MCF 10A (cell line): ENCODE results near the gene PRKG1. TPM values are rescaled to one million over a fixed set of nuclear protein-coding genes. Genes with fewer than 3 reads are reported as not detected.

Experiments
- BruUV-seq: library from RNA; stranded (reverse); fragments of 400-500 nt; replicated peaks from 2 replicates; lab custom pipeline; 2021; lab: Mats Ljungman, UMichigan
- CTCF ChIA-PET: fragments of 300-600 bp; sonication (Branson Sonifier 250); formaldehyde crosslinking; extraction: SDS; loops from one replicate; lab custom pipeline; 2021; ENCODE audit warnings: antibody characterized with exemption, inconsistent platforms; lab: Yijun Ruan, JAX
- POLR2A ChIA-PET: fragments of 300-600, 350-650 bp; sonication (Branson Sonifier 250); formaldehyde crosslinking; extraction: SDS; loops from one replicate; lab custom pipeline; 2020; ENCODE audit warnings: antibody characterized with exemption, inconsistent platforms; lab: Yijun Ruan, JAX
- DNase-seq: peaks from one replicate; pipeline ENCODE4 v3.0.0-alpha.2; 2018; ENCODE audit not compliant: unreplicated experiment
- H3K27ac Mint-ChIP-seq: one replicate; pipeline ENCODE4 v1.8.0; 2022; ENCODE audit warnings: mild to moderate bottlenecking, low read depth, mixed read lengths; ENCODE audit not compliant: unreplicated experiment
- H3K27me3 Mint-ChIP-seq: one replicate; pipeline ENCODE4 v1.8.0; 2022; ENCODE audit warnings: mixed read lengths; ENCODE audit not compliant: insufficient read depth, unreplicated experiment
- H3K36me3 Mint-ChIP-seq: one replicate; pipeline ENCODE4 v1.8.0; 2022; ENCODE audit warnings: mild to moderate bottlenecking, moderate library complexity, mixed read lengths; ENCODE audit not compliant: insufficient read depth, unreplicated experiment
- H3K4me1 Mint-ChIP-seq: one replicate; pipeline ENCODE4 v1.8.0; 2022; ENCODE audit warnings: mixed read lengths; ENCODE audit not compliant: insufficient read depth, unreplicated experiment
- H3K4me3 Mint-ChIP-seq: one replicate; pipeline ENCODE4 v1.8.0; 2022; ENCODE audit warnings: mild to moderate bottlenecking, moderate library complexity, mixed read lengths; ENCODE audit not compliant: unreplicated experiment
- H3K9me3 Mint-ChIP-seq: one replicate; pipeline ENCODE4 v1.8.0; 2022; ENCODE audit warnings: mixed read lengths; ENCODE audit not compliant: unreplicated experiment
- intact Hi-C: fragments of 100-400 bp; cut with micrococcal nuclease; formaldehyde crosslinking; loops from 2 replicates; pipeline ENCODE4 v1.14.1; 2022
- total RNA-seq: library from RNA; stranded (reverse); gene quantifications from 2 replicates; pipeline ENCODE4 v1.2.3, GENCODE V29; 2022
- TF ChIP-seq, protein P1 (sequence below): fragments of 200-600 bp; IDR thresholded peaks from one replicate; pipeline ENCODE4 v1.8.0; 2022; ENCODE audit warnings: antibody characterized with exemption, mild to moderate bottlenecking; ENCODE audit not compliant: unreplicated experiment

The PRKG1 gene
- total RNA-seq, 1 experiment from 2014 or later, result 0.09 TPM

DNA sequence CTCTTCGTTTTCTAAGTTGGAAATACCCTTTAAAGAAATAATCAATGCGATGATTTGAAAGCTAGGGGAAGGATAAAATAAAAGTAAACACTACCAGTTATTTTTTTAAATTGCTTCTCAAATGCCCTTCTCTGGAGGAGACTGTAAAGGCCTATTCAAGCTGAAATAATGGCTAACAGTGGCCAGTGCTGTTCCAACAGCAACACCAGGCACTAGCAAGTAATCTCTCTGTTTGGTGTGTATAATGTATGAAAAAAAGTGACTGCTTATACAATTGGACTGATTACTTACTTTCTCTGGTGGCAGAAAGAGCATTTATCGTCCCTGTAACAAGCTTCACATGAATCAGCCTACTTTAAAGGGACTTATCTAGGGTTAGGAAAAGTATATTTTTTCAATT is 522.4 kb downstream of the PRKG1 start:
- Mint-ChIP-seq H3K27me3 (peaks cover 8% of the 10 kb centered on the region), H3K9me3 (peaks cover 7% of the 10 kb centered on the region), H3K4me1 (no peaks in the 10 kb centered on the region), H3K36me3 (no peaks in the 10 kb centered on the region), H3K27ac (no peak overlapping the region), H3K4me3 (no peak overlapping the region)
- DNase-seq, result no peak
- intact Hi-C loops, result no loop called here
- ChIA-PET POLR2A (no interaction called here), CTCF (no interaction called here)
- no TSS peak for BruUV-seq
- TF ChIP-seq, protein P1, sequence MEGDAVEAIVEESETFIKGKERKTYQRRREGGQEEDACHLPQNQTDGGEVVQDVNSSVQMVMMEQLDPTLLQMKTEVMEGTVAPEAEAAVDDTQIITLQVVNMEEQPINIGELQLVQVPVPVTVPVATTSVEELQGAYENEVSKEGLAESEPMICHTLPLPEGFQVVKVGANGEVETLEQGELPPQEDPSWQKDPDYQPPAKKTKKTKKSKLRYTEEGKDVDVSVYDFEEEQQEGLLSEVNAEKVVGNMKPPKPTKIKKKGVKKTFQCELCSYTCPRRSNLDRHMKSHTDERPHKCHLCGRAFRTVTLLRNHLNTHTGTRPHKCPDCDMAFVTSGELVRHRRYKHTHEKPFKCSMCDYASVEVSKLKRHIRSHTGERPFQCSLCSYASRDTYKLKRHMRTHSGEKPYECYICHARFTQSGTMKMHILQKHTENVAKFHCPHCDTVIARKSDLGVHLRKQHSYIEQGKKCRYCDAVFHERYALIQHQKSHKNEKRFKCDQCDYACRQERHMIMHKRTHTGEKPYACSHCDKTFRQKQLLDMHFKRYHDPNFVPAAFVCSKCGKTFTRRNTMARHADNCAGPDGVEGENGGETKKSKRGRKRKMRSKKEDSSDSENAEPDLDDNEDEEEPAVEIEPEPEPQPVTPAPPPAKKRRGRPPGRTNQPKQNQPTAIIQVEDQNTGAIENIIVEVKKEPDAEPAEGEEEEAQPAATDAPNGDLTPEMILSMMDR, result no peak

DNA sequence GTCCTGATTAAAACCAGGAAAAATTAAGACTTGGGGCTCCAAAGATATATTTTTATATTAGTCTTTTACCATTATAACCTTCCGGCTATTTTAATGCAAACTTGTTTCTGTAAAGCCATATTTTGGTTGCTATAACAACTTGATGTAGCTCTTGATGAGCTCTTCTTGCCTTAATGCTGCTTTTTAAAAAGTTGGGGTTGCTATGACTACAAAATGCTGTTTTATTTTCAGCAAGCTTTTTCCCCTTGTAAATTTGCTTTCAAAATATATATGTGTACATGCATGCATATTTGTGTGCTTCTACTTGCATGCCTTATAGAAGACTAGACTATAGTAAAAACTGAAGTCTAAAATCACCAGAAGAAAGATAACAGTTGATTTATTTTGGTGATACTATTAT is 525.4 kb downstream of the PRKG1 start:
- Mint-ChIP-seq H3K27me3 (no peaks in the 10 kb centered on the region), H3K36me3 (no peaks in the 10 kb centered on the region), H3K4me3 (no peak overlapping the region), H3K4me1 (no peaks in the 10 kb centered on the region), H3K27ac (no peak overlapping the region), H3K9me3 (peaks cover 7% of the 10 kb centered on the region)
- BruUV-seq, result no TSS peak
- no peak for DNase-seq
- intact Hi-C loops, result no loop called here
- TF ChIP-seq, protein P1, result no peak
- ChIA-PET CTCF (interaction anchor here (0.7 kb wide), 1 partner anchor 55 kb away, joined by 3 read pairs; no protein-coding TSS in a partner anchor), POLR2A (no interaction called here)

DNA sequence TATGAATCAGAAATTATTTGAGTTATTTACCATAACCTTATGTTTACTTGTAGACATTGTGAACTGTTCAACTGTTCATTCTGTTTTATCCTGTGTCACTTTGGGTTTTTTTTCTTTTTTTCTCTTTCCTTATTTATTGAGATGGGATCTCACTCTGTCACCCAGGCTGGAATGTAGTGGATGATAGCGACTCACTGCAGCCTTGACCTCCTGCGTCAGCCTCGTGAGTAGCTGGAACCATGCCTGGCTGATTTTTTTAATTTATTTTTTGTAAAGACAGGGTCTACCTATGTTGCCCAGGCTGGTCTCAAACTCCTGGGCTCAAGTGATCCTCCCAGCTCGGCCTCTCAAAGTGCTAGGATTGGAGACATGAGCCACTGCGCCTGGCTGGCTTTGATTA is 528.0 kb downstream of the PRKG1 start:
- DNase-seq, result no peak
- Mint-ChIP-seq H3K36me3 (no peaks in the 10 kb centered on the region), H3K4me1 (no peaks in the 10 kb centered on the region), H3K27ac (no peak overlapping the region), H3K9me3 (peaks cover 7% of the 10 kb centered on the region), H3K27me3 (no peaks in the 10 kb centered on the region), H3K4me3 (no peak overlapping the region)
- ChIA-PET CTCF (interaction anchor here (0.6 kb wide), 1 partner anchor 124 kb away, joined by 3 read pairs; no protein-coding TSS in a partner anchor), POLR2A (no interaction called here)
- TF ChIP-seq, protein P1, result no peak
- intact Hi-C loops, result no loop called here
- BruUV-seq, result no TSS peak

DNA sequence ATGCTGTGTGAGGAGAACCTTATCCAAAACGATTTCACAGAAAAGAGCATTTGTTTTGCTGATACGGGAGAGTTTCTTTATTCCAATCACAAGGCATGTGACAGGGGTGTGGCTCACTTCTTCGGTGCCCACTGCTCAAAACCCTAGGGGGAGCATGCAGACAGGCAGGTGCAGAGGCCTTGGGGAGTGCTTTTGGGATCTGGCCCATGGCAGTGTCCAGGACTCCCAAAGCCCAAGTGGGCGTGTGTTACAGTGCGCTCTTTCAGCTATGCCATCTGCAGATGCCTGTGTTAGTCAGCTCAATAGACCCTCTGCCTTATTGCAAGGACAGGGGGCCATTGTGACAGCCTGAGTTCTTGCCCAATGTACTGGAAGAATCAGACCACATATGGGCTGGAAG is 530.3 kb downstream of the PRKG1 start:
- no peaks in the 10 kb centered on the region for H3K9me3 Mint-ChIP-seq
- ChIA-PET POLR2A (no interaction called here), CTCF (no interaction called here)
- no peaks in the 10 kb centered on the region for H3K4me1 Mint-ChIP-seq
- H3K36me3 Mint-ChIP-seq, result no peaks in the 10 kb centered on the region
- no TSS peak for BruUV-seq
- TF ChIP-seq, protein P1, result no peak
- H3K4me3 Mint-ChIP-seq, result no peak overlapping the region
- DNase-seq, result no peak
- no peaks in the 10 kb centered on the region for H3K27me3 Mint-ChIP-seq
- H3K27ac Mint-ChIP-seq, result no peak overlapping the region
- intact Hi-C loops, result no loop called here
